Loucy (cell line): ENCODE results near the gene FAAH.

Experiments used
- H2AFZ ChIP-seq: fragments of 200-600 bp; sonication (generic); 2 replicates; pipeline ENCODE4 v1.6.0; 2016; ENCODE audit warnings: antibody characterized with exemption, mild to moderate bottlenecking, low read length, moderate library complexity
- H3F3A ChIP-seq: fragments of 200-600 bp; 2 replicates; pipeline ENCODE4 v1.6.0; 2016; ENCODE audit warnings: antibody characterized with exemption, low read depth, mild to moderate bottlenecking
- H3K27me3 ChIP-seq: fragments of 200-600 bp; sonication (generic); 2 replicates; pipeline ENCODE4 v1.6.1; 2014; ENCODE audit warnings: low read length, mild to moderate bottlenecking; ENCODE audit not compliant: insufficient read depth, poor library complexity, severe bottlenecking
- H3K36me3 ChIP-seq: fragments of 200-600 bp; sonication (generic); 2 replicates; pipeline ENCODE4 v1.6.1; 2016; ENCODE audit warnings: low read length; ENCODE audit not compliant: insufficient read depth
- H3K4me1 ChIP-seq: fragments of 200-600 bp; sonication (generic); 2 replicates; pipeline ENCODE4 v1.5.1; 2014; ENCODE audit warnings: low read length, mild to moderate bottlenecking; ENCODE audit not compliant: insufficient read depth, poor library complexity, severe bottlenecking
- H3K4me2 ChIP-seq: fragments of 200-600 bp; sonication (generic); 2 replicates; pipeline ENCODE4 v1.6.0; 2014; ENCODE audit warnings: antibody characterized with exemption, low read length, low read depth, mild to moderate bottlenecking; ENCODE audit not compliant: poor library complexity, severe bottlenecking
- H3K4me3 ChIP-seq: fragments of 200-600 bp; sonication (generic); 2 replicates; pipeline ENCODE4 v1.5.1; 2014; ENCODE audit warnings: low read length, mild to moderate bottlenecking, mixed read lengths; ENCODE audit not compliant: poor library complexity, severe bottlenecking
- H3K79me2 ChIP-seq: fragments of 200-600 bp; sonication (generic); 2 replicates; pipeline ENCODE4 v1.6.1; 2014; ENCODE audit warnings: low read length; ENCODE audit not compliant: insufficient read depth
- H3K9ac ChIP-seq: fragments of 200-600 bp; sonication (generic); 2 replicates; pipeline ENCODE4 v1.6.0; 2014; ENCODE audit warnings: mild to moderate bottlenecking, low read depth, low read length, moderate library complexity; ENCODE audit not compliant: poor library complexity, severe bottlenecking
- H3K9me2 ChIP-seq: fragments of 200-600 bp; sonication (generic); replicated peaks from 2 replicates; pipeline ENCODE4 v1.6.1; 2016; ENCODE audit warnings: low read depth, low read length, mixed read lengths
- H3K9me3 ChIP-seq: fragments of 200-600 bp; sonication (generic); 2 replicates; pipeline ENCODE4 v1.6.1; 2014; ENCODE audit warnings: mild to moderate bottlenecking, antibody characterized with exemption, low read length, low read depth; ENCODE audit not compliant: insufficient read depth
- H4K20me1 ChIP-seq: fragments of 200-600 bp; sonication (generic); 2 replicates; pipeline ENCODE4 v1.6.0; 2014; ENCODE audit warnings: antibody characterized with exemption, low read length, mild to moderate bottlenecking; ENCODE audit not compliant: insufficient read depth, poor library complexity, severe bottlenecking
- CTCF ChIP-seq: fragments of 200-600 bp; sonication (generic); conservative IDR thresholded peaks from 2 replicates; pipeline ENCODE4 v1.5.1; 2014; ENCODE audit warnings: mild to moderate bottlenecking, antibody characterized with exemption, low read length
- EZH2phosphoT487 ChIP-seq: fragments of 200-600 bp; IDR thresholded peaks from 2 replicates; pipeline ENCODE4 v1.6.1; 2018; ENCODE audit warnings: antibody characterized with exemption, mild to moderate bottlenecking, moderate library complexity, borderline replicate concordance

FAAH gene

DNA sequence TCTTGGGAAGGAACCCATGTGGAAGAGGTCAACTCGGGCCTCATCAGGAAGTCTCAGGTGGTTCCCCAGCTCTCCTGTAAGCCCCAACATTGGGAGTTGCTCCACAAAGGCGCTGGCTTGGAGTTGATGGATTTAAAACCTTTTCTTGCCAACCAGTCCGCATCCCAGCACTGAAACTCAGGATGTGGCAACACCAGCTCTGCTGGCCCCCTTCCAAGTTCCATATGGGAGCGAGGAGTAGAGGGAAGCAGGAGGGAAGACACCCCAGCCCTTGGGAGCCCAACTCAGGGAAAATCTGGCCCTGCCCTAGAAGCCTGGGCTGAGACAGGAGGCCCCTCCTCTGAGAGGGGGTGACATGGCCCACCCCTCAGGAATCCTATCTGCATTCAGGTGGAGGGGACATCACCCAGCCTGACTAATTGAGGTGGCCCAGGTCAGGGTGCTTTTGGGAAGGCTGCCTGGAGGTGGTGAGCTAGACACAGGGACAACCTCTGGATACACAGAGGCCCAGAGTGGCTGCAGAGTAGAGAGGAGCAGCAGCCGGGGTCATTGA is 62.4 kb downstream of the FAAH start:
- H3K4me1 ChIP-seq: no peaks in the 10 kb centered on the region

DNA sequence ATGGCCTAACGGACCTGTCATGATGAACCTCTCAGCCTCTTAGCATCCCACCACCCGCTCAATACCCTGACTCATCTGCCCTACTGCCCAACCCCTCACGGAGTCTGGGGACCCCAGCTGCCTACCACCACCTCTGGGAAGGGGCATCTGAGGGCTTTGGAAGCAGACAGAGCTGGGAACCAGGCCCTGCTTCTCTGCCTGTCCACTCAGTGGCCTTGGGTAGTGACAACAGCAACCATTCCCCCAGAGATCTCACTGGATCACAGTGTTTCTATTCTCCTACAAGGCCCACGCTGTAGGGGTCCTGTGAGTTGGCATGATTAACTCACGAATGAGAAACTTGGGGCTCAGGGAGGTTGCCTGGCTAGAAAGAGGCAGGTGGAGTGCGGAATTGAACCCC is 63.1 kb downstream of the FAAH start:
- Histone ChIP-seq H4K20me1 (no peaks in the 10 kb centered on the region), H3K4me3 (no peak overlapping the region), H3F3A (no peaks in the 10 kb centered on the region), H3K4me1 (no peaks in the 10 kb centered on the region), H3K9me2 (no peaks in the 10 kb centered on the region), H3K9ac (no peak overlapping the region), H3K4me2 (no peak overlapping the region), H3K27me3 (no peaks in the 10 kb centered on the region), H3K79me2 (no peaks in the 10 kb centered on the region), H2AFZ (no peak overlapping the region), H3K36me3 (no peaks in the 10 kb centered on the region), H3K9me3 (no peaks in the 10 kb centered on the region)
- TF ChIP-seq CTCF: no peak
- TF ChIP-seq EZH2phosphoT487: no peak

More for the DNA sequence above, 62.4 kb downstream of the FAAH start:
- no peak for TF ChIP-seq CTCF
- no peak for TF ChIP-seq EZH2phosphoT487
- no peaks in the 10 kb centered on the region for H3K9me2 ChIP-seq
- no peaks in the 10 kb centered on the region for H3K9me3 ChIP-seq
- H3K27me3 ChIP-seq: no peaks in the 10 kb centered on the region
- H3K36me3 ChIP-seq: no peaks in the 10 kb centered on the region
- no peak overlapping the region for H2AFZ ChIP-seq
- no peaks in the 10 kb centered on the region for H4K20me1 ChIP-seq
- no peak overlapping the region for H3K4me3 ChIP-seq
- no peak overlapping the region for H3K9ac ChIP-seq
- H3K79me2 ChIP-seq: no peaks in the 10 kb centered on the region
- no peak overlapping the region for H3K4me2 ChIP-seq
- H3F3A ChIP-seq: no peaks in the 10 kb centered on the region

- no peak for TF ChIP-seq CTCF
- TF ChIP-seq EZH2phosphoT487: no peak
- H3K4me2 ChIP-seq: no peak overlapping the region
- H3K9me3 ChIP-seq: no peaks in the 10 kb centered on the region
- H3K4me3 ChIP-seq: no peak overlapping the region
- H4K20me1 ChIP-seq: no peaks in the 10 kb centered on the region
- H3K27me3 ChIP-seq: no peaks in the 10 kb centered on the region
- no peaks in the 10 kb centered on the region for H3K36me3 ChIP-seq
- H3F3A ChIP-seq: no peaks in the 10 kb centered on the region
- no peaks in the 10 kb centered on the region for H3K4me1 ChIP-seq
- no peaks in the 10 kb centered on the region for H3K79me2 ChIP-seq
- H3K9me2 ChIP-seq: no peaks in the 10 kb centered on the region
- no peak overlapping the region for H3K9ac ChIP-seq
- no peak overlapping the region for H2AFZ ChIP-seq
Measured at GRCh38 chr1:46458190-46458589, 64.1 kb downstream of the FAAH start.
